AG09319 (cell line): ENCODE results near the gene RAD17.
"Not testable (repeated sequence)": the region's sequence is repeated elsewhere in the genome, so short reads cannot be mapped to it uniquely, and the experiment has no call there.

ENCODE experiments used
- DNase-seq: peaks from one replicate; pipeline ENCODE4 v3.0.0-alpha.2; 2010; ENCODE audit warnings: low read depth; ENCODE audit errors: extremely low read depth
- CTCF ChIP-seq: IDR thresholded peaks from 2 replicates; pipeline ENCODE4 v1.5.1; 2011; ENCODE audit warnings: low read depth, mild to moderate bottlenecking, inconsistent platforms, low read length, moderate library complexity

RAD17 gene

GRCh38 chr5:69432412-69433206 lies 63.0 kb downstream of the RAD17 start:
- no peak for DNase-seq
- no peak for TF ChIP-seq CTCF

GRCh38 chr5:69435276-69435884 lies 65.8 kb downstream of the RAD17 start:
- DNase-seq, result not testable (repeated sequence)

- no peak for TF ChIP-seq CTCF
- no peak for DNase-seq
These were observed 74.6 kb downstream of the RAD17 start for GRCh38 chr5:69444127-69444754.

GRCh38 chr5:69449511-69449910 lies 79.9 kb downstream of the RAD17 start:
- TF ChIP-seq CTCF, result no peak
- no peak for DNase-seq

GRCh38 chr5:69450116-69450515 lies 80.5 kb downstream of the RAD17 start:
- DNase-seq, result peak; percentile 14
- TF ChIP-seq CTCF, result no peak

- not testable (repeated sequence) for DNase-seq
These were observed 80.9 kb downstream of the RAD17 start for GRCh38 chr5:69450527-69450926.

- TF ChIP-seq CTCF, result no peak
- no peak for DNase-seq
These were observed 82.5 kb downstream of the RAD17 start for GRCh38 chr5:69451941-69452647.

GRCh38 chr5:69453487-69453886 lies 83.9 kb downstream of the RAD17 start:
- DNase-seq, result not testable (repeated sequence)
